Fibroblast of the aortic adventitia (primary cell): ENCODE results near the gene NSL1. TPM values are rescaled to one million over a fixed set of nuclear protein-coding genes. Genes with fewer than 3 reads are reported as not detected.
A peak's percentile ranks its signal among the peaks of the same experiment; 100 is the strongest.
"Not testable (repeated sequence)": the region's sequence is repeated elsewhere in the genome, so short reads cannot be mapped to it uniquely, and the experiment has no call there.

Experiments used
- DNase-seq: peaks from one replicate; pipeline ENCODE4 v3.0.0-alpha.2; 2010; ENCODE audit warnings: low read depth
- H3K4me3 ChIP-seq: 2 replicates; pipeline ENCODE4 v1.5.1; 2011; ENCODE audit warnings: low read depth, mild to moderate bottlenecking, control low read depth, low read length, moderate library complexity
- CTCF ChIP-seq: IDR thresholded peaks from 2 replicates; pipeline ENCODE4 v1.5.1; 2011; ENCODE audit warnings: mild to moderate bottlenecking, low read length, control low read depth, inconsistent platforms; ENCODE audit not compliant: insufficient read depth
- total RNA-seq: library from RNA; depleted of rRNA; stranded (reverse); fragments of >200 nt; gene quantifications from 2 replicates; pipeline ENCODE4 v1.2.3, GENCODE V29; 2012; ENCODE audit warnings: low replicate concordance

NSL1 gene
- total RNA-seq, 1 donor: 41.1 TPM

GRCh38 chr1:212738330-212738729 is 53.2 kb downstream of the NSL1 start:
- peak; percentile 49 for DNase-seq
- no peak for TF ChIP-seq CTCF
- H3K4me3 ChIP-seq: no peak overlapping the region

- no peak overlapping the region for H3K4me3 ChIP-seq
- DNase-seq: no peak
- TF ChIP-seq CTCF: no peak
These were observed 54.0 kb downstream of the NSL1 start for GRCh38 chr1:212737559-212737958.

- H3K4me3 ChIP-seq: no peak overlapping the region
- no peak for TF ChIP-seq CTCF
- no peak for DNase-seq
These were observed 58.5 kb downstream of the NSL1 start for GRCh38 chr1:212733109-212733508.

GRCh38 chr1:212731630-212732029 is 59.9 kb downstream of the NSL1 start:
- no peak for DNase-seq
- no peak for TF ChIP-seq CTCF

GRCh38 chr1:212728606-212729005 is 63.0 kb downstream of the NSL1 start:
- no peak for DNase-seq
- H3K4me3 ChIP-seq: no peak overlapping the region
- no peak for TF ChIP-seq CTCF

More at GRCh38 chr1:212731630-212732029, 59.9 kb downstream of the NSL1 start:
- no peak overlapping the region for H3K4me3 ChIP-seq

- no peak for TF ChIP-seq CTCF
- DNase-seq: no peak
These were observed 64.0 kb downstream of the NSL1 start for GRCh38 chr1:212727386-212728181.

GRCh38 chr1:212724679-212725078 is 66.9 kb downstream of the NSL1 start:
- H3K4me3 ChIP-seq, DNase-seq: not testable (repeated sequence)

More at GRCh38 chr1:212727386-212728181, 64.0 kb downstream of the NSL1 start:
- H3K4me3 ChIP-seq: no peak overlapping the region
